LNCAP (cell line): ENCODE data around the gene HINT3.

ENCODE experiments used
- TF ChIP-seq, protein P1 (sequence below): fragments of 450-650 bp; IDR thresholded peaks from 2 replicates; pipeline ENCODE4 v1.5.1; 2017; ENCODE audit warnings: mild to moderate bottlenecking

Gene HINT3

DNA sequence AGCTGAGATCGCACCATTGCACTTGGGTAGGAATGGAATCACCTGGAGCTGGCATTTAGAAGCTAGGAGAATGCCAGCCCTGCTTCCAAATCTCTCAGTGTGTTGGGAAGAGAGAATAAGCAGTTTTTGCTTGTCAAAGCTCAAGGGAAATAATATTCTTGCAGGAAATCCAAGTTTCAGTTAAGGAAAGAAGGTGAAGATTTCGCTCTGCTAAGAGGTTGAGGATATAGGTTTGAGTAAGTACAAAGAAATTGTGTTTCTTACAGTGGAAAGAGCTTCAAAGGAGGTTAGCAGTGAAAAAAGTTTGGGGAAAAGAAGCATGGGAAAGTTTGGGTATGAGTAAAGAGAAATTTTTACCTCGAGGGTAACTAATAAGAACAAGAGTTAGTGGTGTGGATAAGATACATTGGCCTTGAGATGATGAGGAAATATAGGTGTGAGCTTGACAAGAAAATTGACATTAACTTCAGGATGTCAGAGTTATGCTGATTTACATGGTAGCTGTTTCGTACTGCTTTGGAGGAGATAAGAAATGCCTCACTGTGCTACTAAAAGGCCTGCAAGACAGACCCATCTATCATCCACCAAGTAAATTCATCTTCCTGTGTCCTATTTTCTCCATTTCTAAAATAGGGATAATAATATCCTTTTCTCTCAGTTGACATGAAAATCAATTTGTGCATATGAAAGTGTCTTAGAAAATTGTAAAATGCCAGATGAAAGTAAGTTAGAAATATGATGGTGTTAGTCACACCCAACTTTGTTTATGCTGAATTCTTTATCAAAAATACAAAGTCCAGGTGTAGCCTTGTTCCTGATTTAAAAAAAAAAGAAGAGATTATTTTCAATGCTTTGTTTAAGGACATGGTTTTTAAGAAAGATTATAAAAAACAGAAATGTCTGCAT is 12.8 kb upstream of the HINT3 start:
- TF ChIP-seq, protein P1, sequence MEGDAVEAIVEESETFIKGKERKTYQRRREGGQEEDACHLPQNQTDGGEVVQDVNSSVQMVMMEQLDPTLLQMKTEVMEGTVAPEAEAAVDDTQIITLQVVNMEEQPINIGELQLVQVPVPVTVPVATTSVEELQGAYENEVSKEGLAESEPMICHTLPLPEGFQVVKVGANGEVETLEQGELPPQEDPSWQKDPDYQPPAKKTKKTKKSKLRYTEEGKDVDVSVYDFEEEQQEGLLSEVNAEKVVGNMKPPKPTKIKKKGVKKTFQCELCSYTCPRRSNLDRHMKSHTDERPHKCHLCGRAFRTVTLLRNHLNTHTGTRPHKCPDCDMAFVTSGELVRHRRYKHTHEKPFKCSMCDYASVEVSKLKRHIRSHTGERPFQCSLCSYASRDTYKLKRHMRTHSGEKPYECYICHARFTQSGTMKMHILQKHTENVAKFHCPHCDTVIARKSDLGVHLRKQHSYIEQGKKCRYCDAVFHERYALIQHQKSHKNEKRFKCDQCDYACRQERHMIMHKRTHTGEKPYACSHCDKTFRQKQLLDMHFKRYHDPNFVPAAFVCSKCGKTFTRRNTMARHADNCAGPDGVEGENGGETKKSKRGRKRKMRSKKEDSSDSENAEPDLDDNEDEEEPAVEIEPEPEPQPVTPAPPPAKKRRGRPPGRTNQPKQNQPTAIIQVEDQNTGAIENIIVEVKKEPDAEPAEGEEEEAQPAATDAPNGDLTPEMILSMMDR: no peak

GRCh38 chr6:125944434-125944816 is 12.1 kb upstream of the HINT3 start:
- TF ChIP-seq, protein P1: no peak

GRCh38 chr6:125944896-125945295 is 11.7 kb upstream of the HINT3 start:
- TF ChIP-seq, protein P1: no peak

- TF ChIP-seq, protein P1: no peak
These were observed 11.0 kb upstream of the HINT3 start for GRCh38 chr6:125945378-125946141.

GRCh38 chr6:125947615-125948014 is 9.0 kb upstream of the HINT3 start:
- TF ChIP-seq, protein P1: no peak

DNA sequence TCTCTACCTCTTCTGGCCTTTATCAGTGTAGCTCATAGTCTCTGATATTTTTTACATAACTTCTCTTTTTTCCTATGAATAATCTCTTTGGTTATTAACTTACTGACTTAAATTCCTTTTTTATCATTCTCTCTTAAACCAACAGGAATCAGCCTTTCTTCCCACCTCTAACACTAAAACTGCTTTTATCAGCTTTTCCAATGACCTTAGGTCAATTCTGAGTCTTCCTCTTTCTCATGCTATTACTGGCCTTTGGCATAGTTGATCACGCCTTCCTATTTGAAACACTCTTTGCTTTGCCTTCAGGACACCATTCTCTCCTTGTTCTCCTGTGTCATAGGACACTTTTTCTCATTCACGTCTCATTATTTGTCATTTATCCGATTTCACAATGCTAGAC is 8.1 kb upstream of the HINT3 start:
- TF ChIP-seq, protein P1: no peak

DNA sequence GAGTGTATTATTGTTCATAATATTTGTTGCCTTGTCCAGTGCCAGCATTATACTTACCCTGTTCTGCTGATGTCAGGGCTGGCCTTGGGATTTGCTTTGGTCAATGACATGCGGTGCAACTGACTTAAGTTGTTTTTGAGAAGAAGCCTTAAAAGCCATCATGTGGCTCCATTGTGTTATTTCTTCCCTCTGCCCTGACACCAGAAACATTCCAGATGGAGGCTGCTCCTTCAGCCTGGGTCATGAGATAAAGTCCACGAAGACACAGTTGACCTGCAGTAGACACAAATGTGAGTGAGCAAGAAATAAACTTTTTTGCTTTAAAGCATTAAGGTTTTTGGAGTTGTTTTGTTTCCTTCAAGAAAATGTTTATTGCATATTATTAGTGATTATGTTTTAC is 7.5 kb upstream of the HINT3 start:
- TF ChIP-seq, protein P1: no peak
